Tibial nerve (tissue), 4 donors: Measurements from ENCODE around the gene RHEX.

Source experiments
- CTCF ChIP-seq, 5 experiments: fragments of 200-600 bp in 3 of 5; fragments of 450-650 bp in 2 of 5; sonication (generic) in 3 of 5; IDR thresholded peaks; one replicate each; pipeline ENCODE4 v1.5.1; 2016 to 2019; ENCODE audit warnings: antibody characterized with exemption in 5 of 5, mild to moderate bottlenecking in 3 of 5, moderate library complexity in 2 of 5
- EP300 ChIP-seq, 2 donors: sonication (generic); formaldehyde crosslinking; IDR thresholded peaks; one replicate each; pipeline ENCODE4 v1.6.1; 2017; ENCODE audit warnings: antibody characterized with exemption in 2 of 2, mild to moderate bottlenecking in 1 of 2
- POLR2A ChIP-seq, 2 donors: fragments of 450-650 bp; IDR thresholded peaks; one replicate each; pipeline ENCODE4 v1.6.1; 2017; ENCODE audit warnings: antibody characterized with exemption in 2 of 2, mild to moderate bottlenecking in 2 of 2, moderate library complexity in 2 of 2

DNA sequence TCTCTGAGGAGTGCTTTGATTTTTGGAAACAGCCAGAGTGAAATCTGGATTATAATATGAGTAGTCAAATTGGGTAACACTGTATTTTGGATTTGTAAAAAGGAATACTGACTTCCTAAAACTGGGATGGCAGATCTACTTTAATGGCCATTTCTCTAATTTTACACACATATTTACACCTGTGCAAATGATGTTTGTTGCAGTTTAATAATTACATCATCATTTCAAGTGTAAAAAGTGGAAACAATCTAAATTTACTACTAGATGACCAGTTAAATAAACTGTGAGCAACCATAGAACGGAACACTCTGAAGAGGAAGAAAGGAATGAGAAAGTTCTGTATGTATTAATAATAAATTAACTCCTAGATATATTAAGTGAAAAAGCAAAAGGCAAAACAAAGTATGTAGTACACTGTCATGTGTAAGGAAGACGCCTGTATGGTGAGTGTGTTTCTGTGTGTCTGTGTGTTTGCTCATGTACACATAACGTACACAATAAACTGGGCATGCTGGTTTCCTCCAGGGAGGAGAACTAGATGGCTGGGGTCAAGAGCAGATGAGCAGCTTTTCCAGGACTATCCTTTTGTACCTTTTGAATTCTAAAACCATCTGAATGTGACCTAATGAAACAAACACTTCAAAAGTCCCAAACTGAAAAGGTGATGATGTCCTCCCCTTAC, 2.9 kb upstream of the RHEX start:
- TF ChIP-seq CTCF (IDR thresholded peaks at IDR 0.05): no peak
- TF ChIP-seq POLR2A (IDR thresholded peaks at IDR 0.05): no peak
- TF ChIP-seq EP300 (IDR thresholded peaks at IDR 0.05): no peak
